Measurements from ENCODE around the gene C4B.
"Not testable (repeated sequence)": the region's sequence is repeated elsewhere in the genome, so short reads cannot be mapped to it uniquely, and the experiment has no call there.

Gene C4B

DNA sequence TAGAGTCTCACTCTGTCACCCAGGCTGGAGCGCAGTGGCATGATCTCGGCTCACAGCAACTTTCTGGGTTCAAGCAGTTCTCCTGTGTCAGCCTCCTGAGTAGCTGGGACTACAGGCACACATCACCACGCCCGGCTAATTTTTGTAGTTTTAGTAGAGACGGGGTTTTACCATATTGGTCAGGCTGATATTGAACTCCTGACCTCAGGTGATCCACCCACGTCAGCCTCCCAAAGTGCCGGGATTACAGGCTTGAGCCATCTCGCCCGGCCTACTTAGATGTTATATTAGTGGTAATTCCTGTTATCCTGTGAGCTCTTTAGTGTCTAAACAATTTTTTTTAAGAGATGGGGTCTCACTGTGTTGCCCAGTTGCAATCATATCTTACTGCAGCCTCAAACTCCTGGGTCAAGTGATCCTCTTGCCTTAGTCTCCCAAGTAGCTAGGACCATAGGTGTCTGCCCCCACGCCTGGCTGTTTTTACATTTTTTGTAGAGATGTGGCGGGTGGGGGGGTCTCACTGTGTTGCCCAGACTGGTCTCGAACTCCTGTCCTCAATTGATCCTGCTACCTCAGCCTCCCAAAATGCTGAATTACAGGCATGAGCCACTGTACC is 36.7 kb upstream of the C4B start:
- TF ChIP-seq, protein P1, sequence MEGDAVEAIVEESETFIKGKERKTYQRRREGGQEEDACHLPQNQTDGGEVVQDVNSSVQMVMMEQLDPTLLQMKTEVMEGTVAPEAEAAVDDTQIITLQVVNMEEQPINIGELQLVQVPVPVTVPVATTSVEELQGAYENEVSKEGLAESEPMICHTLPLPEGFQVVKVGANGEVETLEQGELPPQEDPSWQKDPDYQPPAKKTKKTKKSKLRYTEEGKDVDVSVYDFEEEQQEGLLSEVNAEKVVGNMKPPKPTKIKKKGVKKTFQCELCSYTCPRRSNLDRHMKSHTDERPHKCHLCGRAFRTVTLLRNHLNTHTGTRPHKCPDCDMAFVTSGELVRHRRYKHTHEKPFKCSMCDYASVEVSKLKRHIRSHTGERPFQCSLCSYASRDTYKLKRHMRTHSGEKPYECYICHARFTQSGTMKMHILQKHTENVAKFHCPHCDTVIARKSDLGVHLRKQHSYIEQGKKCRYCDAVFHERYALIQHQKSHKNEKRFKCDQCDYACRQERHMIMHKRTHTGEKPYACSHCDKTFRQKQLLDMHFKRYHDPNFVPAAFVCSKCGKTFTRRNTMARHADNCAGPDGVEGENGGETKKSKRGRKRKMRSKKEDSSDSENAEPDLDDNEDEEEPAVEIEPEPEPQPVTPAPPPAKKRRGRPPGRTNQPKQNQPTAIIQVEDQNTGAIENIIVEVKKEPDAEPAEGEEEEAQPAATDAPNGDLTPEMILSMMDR (conservative IDR thresholded peaks at IDR 0.05; ENCODE audit: control insufficient read depth, insufficient read depth, low read depth, low read length): no peak
- no peak for DNase-seq (ENCODE audit: low read depth)
- no peak overlapping the region for H3K4me3 ChIP-seq (ENCODE audit: control insufficient read depth, low read depth, low read length)

DNA sequence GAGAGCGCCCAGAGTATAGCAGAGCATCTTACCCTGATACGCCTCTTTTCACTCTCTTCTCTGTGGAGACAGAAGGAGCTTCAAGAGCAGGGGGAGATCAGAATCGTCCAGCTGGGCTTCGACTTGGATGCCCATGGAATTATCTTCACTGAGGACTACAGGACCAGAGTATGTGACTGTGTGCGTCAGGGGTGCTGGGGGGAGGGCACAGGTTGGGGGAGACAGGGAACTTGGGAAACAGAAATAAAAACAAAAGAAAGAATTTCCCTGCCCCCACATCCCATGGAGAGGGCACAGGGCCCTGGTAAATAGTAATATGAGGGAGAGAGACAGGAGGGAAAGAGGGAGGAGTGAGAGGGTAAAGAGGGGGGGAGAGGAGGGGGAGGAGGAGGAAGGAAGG is 35.8 kb upstream of the C4B start:
- TF ChIP-seq, protein P1 (conservative IDR thresholded peaks at IDR 0.05; ENCODE audit: control insufficient read depth, insufficient read depth, low read depth, low read length): no peak
- no peak for DNase-seq (ENCODE audit: low read depth)
- H3K4me3 ChIP-seq (ENCODE audit: control insufficient read depth, low read depth, low read length): no peak overlapping the region

DNA sequence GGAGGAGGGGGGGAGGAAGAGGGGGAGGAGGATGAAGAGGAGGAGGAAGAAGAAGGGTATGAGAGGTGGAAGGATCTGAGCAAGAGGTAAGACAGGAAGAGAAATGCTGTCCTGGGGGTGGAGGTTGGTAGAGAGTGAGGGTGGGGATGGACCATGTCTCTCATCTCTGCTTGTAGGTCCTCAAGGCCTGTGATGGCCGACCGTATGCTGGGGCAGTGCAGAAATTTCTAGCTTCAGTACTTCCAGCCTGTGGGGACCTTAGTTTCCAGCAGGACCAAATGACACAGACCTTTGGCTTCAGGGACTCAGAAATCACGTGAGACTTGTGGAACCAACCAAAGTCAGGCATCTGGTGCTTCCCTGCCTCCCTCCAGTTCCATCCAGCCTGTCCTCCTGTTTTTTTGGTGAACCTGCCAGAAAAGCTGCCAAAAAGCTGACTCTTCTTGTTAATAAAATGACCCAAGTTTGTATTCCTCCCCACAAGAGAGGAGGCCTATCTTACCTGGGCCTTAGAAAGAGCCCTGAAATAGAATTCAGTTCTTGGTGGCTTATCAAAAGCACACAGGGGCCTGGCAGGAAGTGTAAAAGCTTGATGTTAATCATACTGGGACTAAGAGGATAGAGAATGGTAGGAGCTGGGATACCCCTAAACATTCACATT is 35.2 kb upstream of the C4B start:
- TF ChIP-seq, protein P1 (conservative IDR thresholded peaks at IDR 0.05; ENCODE audit: control insufficient read depth, insufficient read depth, low read depth, low read length): no peak
- H3K4me3 ChIP-seq (ENCODE audit: control insufficient read depth, low read depth, low read length): no peak overlapping the region
- DNase-seq (ENCODE audit: low read depth): no peak

- DNase-seq (ENCODE audit: low read depth); H3K4me3 ChIP-seq (ENCODE audit: control insufficient read depth, low read depth, low read length): not testable (repeated sequence)
These were observed 34.3 kb upstream of the C4B start for GRCh38 chr6:31980195-31980876.

DNA sequence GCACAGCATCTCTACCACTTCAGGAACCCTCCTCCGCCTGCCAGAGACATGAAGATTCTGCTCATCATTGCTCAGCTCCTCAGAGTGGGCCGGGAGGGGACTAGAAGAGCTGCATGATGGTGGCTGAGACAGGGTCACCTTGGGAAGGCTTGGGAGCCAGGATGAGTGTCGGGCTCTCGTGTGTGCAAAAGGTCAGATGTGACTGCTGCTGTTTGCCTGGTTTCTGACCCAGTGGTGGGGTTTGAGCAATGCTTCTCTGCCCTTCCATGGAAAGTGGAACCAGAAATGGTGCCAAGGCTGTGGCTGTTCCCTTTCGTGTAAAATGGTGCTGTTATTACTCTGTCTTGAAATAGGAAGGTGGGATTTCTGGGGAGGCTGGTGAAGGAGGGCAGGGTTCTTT is 33.6 kb upstream of the C4B start:
- DNase-seq (ENCODE audit: low read depth): not testable (repeated sequence)

GRCh38 chr6:31981744-31982143 is 32.9 kb upstream of the C4B start, which contains the start of gene C4A:
Gene C4A, plus strand, starts transcription at chr6:31982057. Its CDS starts 51 bp downstream, at chr6:31982108.
- H3K4me3 ChIP-seq (ENCODE audit: control insufficient read depth, low read depth, low read length): not testable (repeated sequence)

More for the DNA sequence above, 33.6 kb upstream of the C4B start:
- H3K4me3 ChIP-seq (ENCODE audit: control insufficient read depth, low read depth, low read length): not testable (repeated sequence)

DNA sequence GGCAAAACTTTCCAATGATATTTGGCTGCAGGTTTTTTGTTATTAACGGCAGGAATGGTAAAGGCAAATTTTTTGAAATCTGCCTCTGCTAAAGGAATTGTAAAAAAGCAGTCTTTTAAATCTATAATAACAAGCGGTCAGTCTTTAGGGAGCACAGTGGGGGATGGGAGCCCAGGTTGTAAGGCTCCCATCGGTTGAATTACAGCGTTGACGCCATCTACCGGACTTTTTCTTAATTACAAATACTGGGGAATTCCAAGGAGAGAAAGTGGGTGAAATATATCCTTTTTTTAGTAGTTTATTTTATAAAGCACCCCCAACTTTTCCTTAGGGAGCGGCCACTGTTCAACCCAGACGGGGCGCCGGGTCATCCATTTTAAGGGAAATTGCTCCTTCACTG is 25.2 kb upstream of the C4B start:
- not testable (repeated sequence) for H3K4me3 ChIP-seq (ENCODE audit: control insufficient read depth, low read depth, low read length); DNase-seq (ENCODE audit: low read depth)

More at GRCh38 chr6:31981744-31982143, 32.9 kb upstream of the C4B start, which contains the start of gene C4A:
- DNase-seq (ENCODE audit: low read depth): not testable (repeated sequence)

GRCh38 chr6:31994421-31994820 is 20.2 kb upstream of the C4B start:
- not testable (repeated sequence) for H3K4me3 ChIP-seq (ENCODE audit: control insufficient read depth, low read depth, low read length); DNase-seq (ENCODE audit: low read depth)

GRCh38 chr6:31996385-31996784 is 18.2 kb upstream of the C4B start:
- not testable (repeated sequence) for DNase-seq (ENCODE audit: low read depth); H3K4me3 ChIP-seq (ENCODE audit: control insufficient read depth, low read depth, low read length)

DNA sequence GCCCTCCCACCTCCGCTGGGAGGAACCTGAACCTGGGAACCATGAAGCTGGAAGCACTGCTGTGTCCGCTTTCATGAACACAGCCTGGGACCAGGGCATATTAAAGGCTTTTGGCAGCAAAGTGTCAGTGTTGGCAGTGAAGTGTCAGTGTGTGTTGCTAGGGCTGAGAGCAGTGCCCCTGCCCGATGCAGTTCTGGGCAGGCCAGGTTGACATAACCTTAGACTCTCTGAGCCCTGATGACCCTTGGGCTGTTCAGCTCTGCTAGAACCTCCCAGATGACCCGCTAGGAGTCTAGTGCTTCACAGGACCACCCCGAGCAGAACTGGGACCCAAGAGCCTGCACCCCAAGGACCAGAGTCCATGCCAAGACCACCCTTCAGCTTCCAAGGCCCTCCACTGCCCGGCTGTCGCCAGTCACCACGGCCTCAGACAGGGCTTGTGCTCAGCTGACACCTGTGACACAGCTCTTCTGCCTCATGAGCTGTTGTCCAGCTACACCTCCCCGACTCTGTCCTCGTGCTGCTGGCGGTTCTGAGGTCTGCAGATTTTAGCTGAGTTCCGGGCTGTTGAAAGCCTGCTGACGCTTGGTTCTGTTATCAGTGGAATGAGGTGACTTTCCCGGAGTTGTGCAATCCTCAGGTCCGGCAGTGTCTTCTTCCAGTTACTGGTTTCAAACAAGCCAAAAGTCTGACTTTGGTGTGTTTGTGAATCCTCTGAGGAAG is 11.9 kb upstream of the C4B start:
- DNase-seq (ENCODE audit: low read depth); H3K4me3 ChIP-seq (ENCODE audit: control insufficient read depth, low read depth, low read length): not testable (repeated sequence)

DNA sequence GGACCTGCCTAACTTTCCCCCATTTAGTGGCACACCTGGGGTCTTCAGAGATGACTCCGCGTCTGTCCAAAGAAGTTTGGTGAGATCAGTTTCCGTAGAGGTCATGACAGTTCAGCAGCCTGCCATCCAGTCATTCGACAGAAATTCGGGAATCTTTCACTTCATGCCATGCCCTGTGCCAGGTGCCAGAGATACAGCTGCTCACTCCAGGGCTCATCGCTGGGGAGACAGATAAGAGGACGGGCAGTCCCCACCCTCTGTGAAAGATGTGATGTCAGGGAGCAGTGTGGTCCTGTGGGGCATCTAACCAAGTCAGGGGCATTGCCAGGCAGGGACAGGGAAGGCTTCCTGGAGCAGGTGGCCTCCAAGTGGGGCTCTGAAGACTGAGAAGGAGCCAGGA is 11.3 kb upstream of the C4B start:
- not testable (repeated sequence) for DNase-seq (ENCODE audit: low read depth); H3K4me3 ChIP-seq (ENCODE audit: control insufficient read depth, low read depth, low read length)

GRCh38 chr6:32004393-32004792 is 10.2 kb upstream of the C4B start:
- DNase-seq (ENCODE audit: low read depth); H3K4me3 ChIP-seq (ENCODE audit: control insufficient read depth, low read depth, low read length): not testable (repeated sequence)

GRCh38 chr6:32004864-32005537 is 9.6 kb upstream of the C4B start:
- not testable (repeated sequence) for DNase-seq (ENCODE audit: low read depth); H3K4me3 ChIP-seq (ENCODE audit: control insufficient read depth, low read depth, low read length)

DNA sequence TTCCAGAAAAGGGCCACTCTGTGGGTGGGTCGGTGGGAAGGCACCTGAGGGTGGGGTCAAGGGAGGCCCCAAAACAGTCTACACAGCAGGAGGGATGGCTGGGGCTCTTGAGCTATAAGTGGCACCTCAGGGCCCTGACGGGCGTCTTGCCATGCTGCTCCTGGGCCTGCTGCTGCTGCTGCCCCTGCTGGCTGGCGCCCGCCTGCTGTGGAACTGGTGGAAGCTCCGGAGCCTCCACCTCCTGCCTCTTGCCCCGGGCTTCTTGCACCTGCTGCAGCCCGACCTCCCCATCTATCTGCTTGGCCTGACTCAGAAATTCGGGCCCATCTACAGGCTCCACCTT is 9.1 kb upstream of the C4B start:
- not testable (repeated sequence) for H3K4me3 ChIP-seq (ENCODE audit: control insufficient read depth, low read depth, low read length); DNase-seq (ENCODE audit: low read depth)
